Mammary epithelial cell (primary cell): ENCODE data around the gene BCKDK.

Experiments
- EZH2 ChIP-seq: IDR thresholded peaks from 2 replicates; pipeline ENCODE4 v1.6.1; 2012; ENCODE audit warnings: low read length, inconsistent platforms, borderline replicate concordance
- TF ChIP-seq, protein P1 (sequence below), 2 donors: IDR thresholded peaks in 1 of 2; conservative IDR thresholded peaks in 1 of 2; 2 replicates each; pipeline ENCODE4 v1.5.1; 2011 to 2012; ENCODE audit warnings: inconsistent platforms in 2 of 2, low read length in 2 of 2, mild to moderate bottlenecking in 2 of 2, control low read depth in 1 of 2, low read depth in 1 of 2; ENCODE audit not compliant: insufficient read depth in 1 of 2; ENCODE audit errors: extremely low read depth in 1 of 2

GRCh38 chr16:31061813-31062440 is 46.3 kb upstream of the BCKDK start:
- TF ChIP-seq, protein P1, sequence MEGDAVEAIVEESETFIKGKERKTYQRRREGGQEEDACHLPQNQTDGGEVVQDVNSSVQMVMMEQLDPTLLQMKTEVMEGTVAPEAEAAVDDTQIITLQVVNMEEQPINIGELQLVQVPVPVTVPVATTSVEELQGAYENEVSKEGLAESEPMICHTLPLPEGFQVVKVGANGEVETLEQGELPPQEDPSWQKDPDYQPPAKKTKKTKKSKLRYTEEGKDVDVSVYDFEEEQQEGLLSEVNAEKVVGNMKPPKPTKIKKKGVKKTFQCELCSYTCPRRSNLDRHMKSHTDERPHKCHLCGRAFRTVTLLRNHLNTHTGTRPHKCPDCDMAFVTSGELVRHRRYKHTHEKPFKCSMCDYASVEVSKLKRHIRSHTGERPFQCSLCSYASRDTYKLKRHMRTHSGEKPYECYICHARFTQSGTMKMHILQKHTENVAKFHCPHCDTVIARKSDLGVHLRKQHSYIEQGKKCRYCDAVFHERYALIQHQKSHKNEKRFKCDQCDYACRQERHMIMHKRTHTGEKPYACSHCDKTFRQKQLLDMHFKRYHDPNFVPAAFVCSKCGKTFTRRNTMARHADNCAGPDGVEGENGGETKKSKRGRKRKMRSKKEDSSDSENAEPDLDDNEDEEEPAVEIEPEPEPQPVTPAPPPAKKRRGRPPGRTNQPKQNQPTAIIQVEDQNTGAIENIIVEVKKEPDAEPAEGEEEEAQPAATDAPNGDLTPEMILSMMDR (conservative IDR thresholded peaks at IDR 0.05 in 1 of 2, IDR thresholded peaks at IDR 0.05 in 1 of 2; ENCODE audit: extremely low read depth in 1 of 2, insufficient read depth in 1 of 2, low read depth in 1 of 2, low read length in 2 of 2), result no peak
- TF ChIP-seq EZH2, result no peak
